Astrocyte (in vitro differentiated cells and primary cell): ENCODE results near the gene ONECUT3.

ENCODE experiments used
- CTCF ChIP-seq: IDR thresholded peaks from 2 replicates; pipeline ENCODE4 v1.5.1; 2011; ENCODE audit warnings: low read depth, mild to moderate bottlenecking, inconsistent platforms, low read length, moderate library complexity; ENCODE audit not compliant: insufficient read depth
- EZH2 ChIP-seq: IDR thresholded peaks from 2 replicates; pipeline ENCODE4 v1.6.1; 2012; ENCODE audit warnings: mild to moderate bottlenecking, low read length, inconsistent platforms; ENCODE audit not compliant: insufficient read depth

GRCh38 chr19:1814833-1815604, 61.7 kb downstream of the ONECUT3 start:
- no peak for TF ChIP-seq CTCF
- no peak for TF ChIP-seq EZH2
